DOHH2 (cell line): ENCODE measurements around the gene AFF1.

Source experiments
- H3F3A ChIP-seq: fragments of 200-600 bp; sonication (generic), shearing (Covaris generic); 2 replicates; pipeline ENCODE4 v1.6.0; 2016; ENCODE audit warnings: antibody characterized with exemption, mild to moderate bottlenecking; ENCODE audit not compliant: control insufficient read depth, insufficient read depth
- H3K27ac ChIP-seq: fragments of 200-600 bp; sonication (generic); 2 replicates; pipeline ENCODE4 v1.5.1; 2014; ENCODE audit warnings: low read depth, mild to moderate bottlenecking, low read length, moderate library complexity
- H3K27me3 ChIP-seq: fragments of 200-600 bp; sonication (generic); 2 replicates; pipeline ENCODE4 v1.6.1; 2014; ENCODE audit warnings: mild to moderate bottlenecking, low read length, mixed read lengths; ENCODE audit not compliant: control insufficient read depth
- H3K36me3 ChIP-seq: fragments of 200-600 bp; sonication (generic); 2 replicates; pipeline ENCODE4 v1.6.1; 2014; ENCODE audit warnings: mild to moderate bottlenecking, low read length, moderate library complexity, mixed read lengths; ENCODE audit not compliant: control insufficient read depth
- H3K4me1 ChIP-seq: fragments of 200-600 bp; sonication (generic); 2 replicates; pipeline ENCODE4 v1.6.1; 2014; ENCODE audit warnings: mild to moderate bottlenecking, low read length, mixed read lengths; ENCODE audit not compliant: control insufficient read depth
- H3K4me2 ChIP-seq: fragments of 200-600 bp; sonication (generic); 2 replicates; pipeline ENCODE4 v1.6.0; 2014; ENCODE audit warnings: mild to moderate bottlenecking, low read length, moderate library complexity
- H3K4me3 ChIP-seq: fragments of 200-600 bp; sonication (generic); 2 replicates; pipeline ENCODE4 v1.5.1; 2014; ENCODE audit warnings: mild to moderate bottlenecking, low read length, mixed read lengths
- H3K79me2 ChIP-seq: fragments of 200-600 bp; sonication (generic); 2 replicates; pipeline ENCODE4 v1.6.1; 2014; ENCODE audit warnings: mild to moderate bottlenecking, low read length, mixed read lengths; ENCODE audit not compliant: control insufficient read depth
- H3K9me2 ChIP-seq: fragments of 200-600 bp; sonication (generic); replicated peaks from 2 replicates; pipeline ENCODE4 v1.6.1; 2014; ENCODE audit warnings: mild to moderate bottlenecking, low read length, mixed read lengths; ENCODE audit not compliant: control insufficient read depth
- H3K9me3 ChIP-seq: fragments of 200-600 bp; sonication (generic); 2 replicates; pipeline ENCODE4 v1.6.1; 2014; ENCODE audit warnings: antibody characterized with exemption, low read length, mixed read lengths; ENCODE audit not compliant: control insufficient read depth, insufficient read depth
- H4K20me1 ChIP-seq: fragments of 200-600 bp; sonication (generic); 2 replicates; pipeline ENCODE4 v1.6.0; 2014; ENCODE audit warnings: low read depth, mild to moderate bottlenecking, antibody characterized with exemption, low read length, moderate library complexity; ENCODE audit not compliant: control insufficient read depth, insufficient read depth
- EZH2phosphoT487 ChIP-seq: fragments of 200-600 bp; sonication (generic); IDR thresholded peaks from 2 replicates; pipeline ENCODE4 v1.6.1; 2017; ENCODE audit warnings: borderline replicate concordance, mild to moderate bottlenecking, antibody characterized with exemption, low read length, moderate library complexity, mixed read lengths
- TF ChIP-seq, protein P1 (sequence below): fragments of 200-600 bp; sonication (generic); IDR thresholded peaks from one replicate; pipeline ENCODE4 v1.5.1; 2014; ENCODE audit warnings: antibody characterized with exemption, mild to moderate bottlenecking, low read depth, low read length; ENCODE audit not compliant: poor library complexity, severe bottlenecking

The AFF1 gene

DNA sequence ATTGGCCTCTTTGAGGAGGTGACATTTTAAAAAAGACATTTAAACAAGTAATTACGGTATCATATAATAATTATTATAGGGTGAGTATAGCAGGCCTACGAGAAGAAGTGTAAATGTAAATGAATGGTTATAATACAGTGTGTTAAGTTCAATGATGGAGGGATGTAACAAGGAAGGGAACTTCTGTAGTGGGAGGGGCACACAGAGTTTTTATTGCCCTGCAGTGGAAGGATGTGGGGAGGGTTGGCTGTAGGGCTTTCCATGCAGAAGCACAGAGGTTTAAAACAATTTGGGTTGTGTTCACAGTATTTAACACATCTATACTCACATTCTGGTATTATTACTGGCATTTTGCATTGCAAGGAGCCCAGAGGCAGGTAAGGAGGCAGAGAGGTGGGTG lies 41.1 kb downstream of the AFF1 start:
- no peaks in the 10 kb centered on the region for H3K9me2 ChIP-seq
- H3K79me2 ChIP-seq: no peaks in the 10 kb centered on the region
- H3K4me3 ChIP-seq: no peak overlapping the region
- H3K27me3 ChIP-seq: no peaks in the 10 kb centered on the region
- peaks cover 73% of the 10 kb centered on the region for H3K4me1 ChIP-seq
- H3K4me2 ChIP-seq: no peak overlapping the region
- H3F3A ChIP-seq: peaks cover 4% of the 10 kb centered on the region; the same call in 1 of the 2 replicates
- H4K20me1 ChIP-seq: no peaks in the 10 kb centered on the region
- no peak for TF ChIP-seq EZH2phosphoT487
- TF ChIP-seq, protein P1, sequence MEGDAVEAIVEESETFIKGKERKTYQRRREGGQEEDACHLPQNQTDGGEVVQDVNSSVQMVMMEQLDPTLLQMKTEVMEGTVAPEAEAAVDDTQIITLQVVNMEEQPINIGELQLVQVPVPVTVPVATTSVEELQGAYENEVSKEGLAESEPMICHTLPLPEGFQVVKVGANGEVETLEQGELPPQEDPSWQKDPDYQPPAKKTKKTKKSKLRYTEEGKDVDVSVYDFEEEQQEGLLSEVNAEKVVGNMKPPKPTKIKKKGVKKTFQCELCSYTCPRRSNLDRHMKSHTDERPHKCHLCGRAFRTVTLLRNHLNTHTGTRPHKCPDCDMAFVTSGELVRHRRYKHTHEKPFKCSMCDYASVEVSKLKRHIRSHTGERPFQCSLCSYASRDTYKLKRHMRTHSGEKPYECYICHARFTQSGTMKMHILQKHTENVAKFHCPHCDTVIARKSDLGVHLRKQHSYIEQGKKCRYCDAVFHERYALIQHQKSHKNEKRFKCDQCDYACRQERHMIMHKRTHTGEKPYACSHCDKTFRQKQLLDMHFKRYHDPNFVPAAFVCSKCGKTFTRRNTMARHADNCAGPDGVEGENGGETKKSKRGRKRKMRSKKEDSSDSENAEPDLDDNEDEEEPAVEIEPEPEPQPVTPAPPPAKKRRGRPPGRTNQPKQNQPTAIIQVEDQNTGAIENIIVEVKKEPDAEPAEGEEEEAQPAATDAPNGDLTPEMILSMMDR: no peak
- no peaks in the 10 kb centered on the region for H3K9me3 ChIP-seq
- H3K27ac ChIP-seq: no peak overlapping the region
- H3K36me3 ChIP-seq: no peaks in the 10 kb centered on the region

DNA sequence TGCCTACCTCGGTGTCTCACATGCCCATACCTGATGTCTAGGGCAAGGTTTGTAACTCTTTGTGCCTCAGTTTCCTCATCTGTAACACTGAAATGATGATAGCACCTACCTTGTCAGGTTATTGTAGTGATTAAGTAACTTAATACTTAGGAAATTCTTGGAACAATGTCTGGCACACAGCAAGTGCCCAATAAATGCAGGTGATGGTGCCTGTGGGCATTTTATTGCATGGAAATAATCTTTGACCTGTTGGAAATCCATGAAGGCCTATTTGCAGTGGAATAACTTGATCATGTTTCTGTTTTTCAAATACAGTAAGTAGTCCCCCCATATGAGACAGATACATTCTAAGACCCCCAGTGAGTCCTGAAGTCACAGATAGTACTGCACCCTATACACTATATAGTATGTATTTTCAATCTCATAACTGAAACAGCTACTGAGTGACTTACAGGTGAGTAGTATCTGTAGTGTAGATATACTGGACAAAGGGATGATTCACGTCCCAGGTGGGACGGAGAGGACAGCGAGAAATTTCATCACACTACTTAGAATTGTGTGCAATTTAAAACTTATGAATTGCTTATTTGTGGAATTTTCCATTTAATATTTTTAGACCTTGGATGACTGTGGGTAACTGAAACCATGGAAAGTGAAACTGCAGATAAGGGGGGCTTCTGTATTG lies 42.1 kb downstream of the AFF1 start:
- H3K27me3 ChIP-seq: no peaks in the 10 kb centered on the region
- H3K4me3 ChIP-seq: no peak overlapping the region
- H3K36me3 ChIP-seq: no peaks in the 10 kb centered on the region
- TF ChIP-seq, protein P1: no peak
- TF ChIP-seq EZH2phosphoT487: no peak
- H3K79me2 ChIP-seq: 0 out of 2 replicates have a peak, but pooled peaks cover 2% of the 10 kb centered on the region
- H3F3A ChIP-seq: peaks cover 6% of the 10 kb centered on the region
- no peaks in the 10 kb centered on the region for H4K20me1 ChIP-seq
- peaks cover 73% of the 10 kb centered on the region for H3K4me1 ChIP-seq
- H3K27ac ChIP-seq: no peak overlapping the region
- H3K9me2 ChIP-seq: no peaks in the 10 kb centered on the region
- 0 out of 2 replicates have a peak overlapping the region, but pooled peaks have one; percentile 5 for H3K4me2 ChIP-seq
- no peaks in the 10 kb centered on the region for H3K9me3 ChIP-seq

DNA sequence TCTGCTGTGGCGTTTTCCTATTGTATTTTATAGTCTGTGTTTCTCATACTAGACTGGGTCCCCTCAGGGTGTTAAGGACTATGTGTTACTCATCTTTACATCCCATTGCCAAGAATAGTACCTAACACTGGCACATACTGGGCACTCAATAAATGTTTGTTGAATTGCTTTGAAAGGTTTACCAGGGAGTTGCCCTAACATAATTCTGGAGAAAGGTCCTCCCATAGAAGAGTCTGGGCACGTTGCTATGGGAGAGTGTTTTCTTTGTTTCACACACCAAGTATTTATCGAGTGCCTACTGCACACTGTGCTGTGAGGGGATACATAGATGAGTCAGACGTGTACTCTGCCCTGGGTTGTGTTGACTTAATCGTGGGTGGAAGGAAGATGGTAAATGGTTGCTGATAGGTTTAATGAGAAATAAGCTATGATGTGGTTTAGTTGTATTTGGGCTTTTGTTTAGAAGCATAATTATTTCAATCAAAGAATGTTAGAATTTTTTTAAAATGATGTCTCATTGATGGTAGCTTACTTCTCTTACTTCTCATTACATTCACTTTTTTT lies 42.9 kb downstream of the AFF1 start:
- 0 out of 2 replicates have a peak, but pooled peaks cover 2% of the 10 kb centered on the region for H3K79me2 ChIP-seq
- H3K4me1 ChIP-seq: peaks cover 76% of the 10 kb centered on the region
- no peaks in the 10 kb centered on the region for H4K20me1 ChIP-seq
- 0 out of 2 replicates have a peak overlapping the region, but pooled peaks have one; percentile 5 for H3K4me2 ChIP-seq
- no peaks in the 10 kb centered on the region for H3K9me2 ChIP-seq
- H3K4me3 ChIP-seq: no peak overlapping the region
- TF ChIP-seq, protein P1: no peak
- no peaks in the 10 kb centered on the region for H3K36me3 ChIP-seq
- no peaks in the 10 kb centered on the region for H3K27me3 ChIP-seq
- H3F3A ChIP-seq: peaks cover 11% of the 10 kb centered on the region
- H3K9me3 ChIP-seq: no peaks in the 10 kb centered on the region
- no peak overlapping the region for H3K27ac ChIP-seq
